Measurements from ENCODE around the gene ASB4. TPM values are rescaled to one million over a fixed set of nuclear protein-coding genes. Genes with fewer than 3 reads are reported as not detected.

Gene ASB4
- total RNA-seq, 1 donor from 2014 or later: 0.11 TPM

- peaks cover 6 to 39% of the 10 kb centered on the region in 2 donors for H3K4me1 ChIP-seq
- H3K9me3 ChIP-seq: no peaks in the 10 kb centered on the region
- no peaks in the 10 kb centered on the region for H3K27me3 ChIP-seq
- H3K36me3 ChIP-seq: no peaks in the 10 kb centered on the region
- H3K27ac ChIP-seq: peak overlapping the region; percentile 50 to 60
- TF ChIP-seq CTCF (IDR thresholded peaks at IDR 0.05): peak; percentile 41 to 76 (median 72)
- peak overlapping the region; percentile 36 to 55 for H3K4me3 ChIP-seq
- peak in 1 of 2 donors; percentile 81 for DNase-seq (ENCODE audit: low spot score in 2 of 2)
- intact Hi-C loops (cut with DNase I): loop anchor here (1.0 to 2.0 kb wide), 3 partner anchors 18 to 139 kb away; partner anchors contain the start of gene PDK4
Observed at GRCh38 chr7:95545007-95545615, 59.4 kb downstream of the ASB4 start.

GRCh38 chr7:95545673-95546072, 59.9 kb downstream of the ASB4 start:
- no peak for DNase-seq (ENCODE audit: low spot score in 2 of 2)
- H3K4me1 ChIP-seq: peaks cover 8 to 43% of the 10 kb centered on the region in 2 donors
- intact Hi-C loops (cut with DNase I): loop anchor here (1.0 to 2.0 kb wide), 3 partner anchors 19 to 139 kb away; partner anchors contain the start of gene PDK4
- no peaks in the 10 kb centered on the region for H3K36me3 ChIP-seq
- no peaks in the 10 kb centered on the region for H3K9me3 ChIP-seq
- H3K4me3 ChIP-seq: peak overlapping the region; percentile 36 to 55
- peak overlapping the region; percentile 50 to 60 for H3K27ac ChIP-seq
- no peaks in the 10 kb centered on the region for H3K27me3 ChIP-seq
- TF ChIP-seq CTCF (IDR thresholded peaks at IDR 0.05): no peak

GRCh38 chr7:95546647-95547046, 60.9 kb downstream of the ASB4 start:
- no peaks in the 10 kb centered on the region for H3K36me3 ChIP-seq
- peaks cover 8 to 49% of the 10 kb centered on the region in 2 donors for H3K4me1 ChIP-seq
- no peak for DNase-seq (ENCODE audit: low spot score in 2 of 2)
- no peak overlapping the region for H3K4me3 ChIP-seq
- H3K27ac ChIP-seq: peak overlapping the region; percentile 32 to 46
- intact Hi-C loops (cut with DNase I): no loop called here
- H3K9me3 ChIP-seq: no peaks in the 10 kb centered on the region
- TF ChIP-seq CTCF (IDR thresholded peaks at IDR 0.05): no peak
- no peaks in the 10 kb centered on the region for H3K27me3 ChIP-seq

- no peak for DNase-seq (ENCODE audit: low spot score in 2 of 2)
- intact Hi-C loops (cut with DNase I): no loop called here
- peaks cover 8 to 49% of the 10 kb centered on the region in 2 donors for H3K4me1 ChIP-seq
- no peak overlapping the region for H3K4me3 ChIP-seq
- H3K36me3 ChIP-seq: no peaks in the 10 kb centered on the region
- H3K9me3 ChIP-seq: no peaks in the 10 kb centered on the region
- TF ChIP-seq CTCF (IDR thresholded peaks at IDR 0.05): no peak
- H3K27ac ChIP-seq: no peak overlapping the region
- no peaks in the 10 kb centered on the region for H3K27me3 ChIP-seq
Observed at GRCh38 chr7:95547361-95548348, 61.9 kb downstream of the ASB4 start.

GRCh38 chr7:95549818-95550529, 64.2 kb downstream of the ASB4 start:
- Histone ChIP-seq H3K36me3 (no peaks in the 10 kb centered on the region), H3K9me3 (no peaks in the 10 kb centered on the region), H3K4me1 (peaks cover 8 to 46% of the 10 kb centered on the region in 2 donors), H3K4me3 (peak overlapping the region in 1 of 2 donors; percentile 7), H3K27ac (peak overlapping the region; percentile 84 to 89), H3K27me3 (no peaks in the 10 kb centered on the region)
- DNase-seq (ENCODE audit: low spot score in 2 of 2): peak; percentile 72 to 97
- no peak for TF ChIP-seq CTCF (IDR thresholded peaks at IDR 0.05)
- intact Hi-C loops (cut with DNase I): loop anchor here (1.0 kb wide), 2 partner anchors 46 to 58 kb away; partner anchors contain the start of gene PDK4

Measured in ascending aorta (tissue), 2 donors.